ENCODE measurements around the gene UBE2H. TPM values are rescaled to one million over a fixed set of nuclear protein-coding genes. Genes with fewer than 3 reads are reported as not detected.

Gene UBE2H
- total and polyA plus RNA-seq, 10 of the 15 experiments (the other 5 are each of a cell fraction or from before 2014, with no cell fraction given), result 15.6 to 75.5 (median 32.8) TPM

- no peak for TF ChIP-seq CEBPZ (IDR thresholded peaks at IDR 0.05; ENCODE audit: low read depth, low read length)
- no peak for TF ChIP-seq WRNIP1 (IDR thresholded peaks at IDR 0.05; ENCODE audit: borderline replicate concordance, low read depth, low read length)
- TF ChIP-seq JUNB (IDR thresholded peaks at IDR 0.05), result no peak
- no peak for TF ChIP-seq MTA2 (IDR thresholded peaks at IDR 0.05; ENCODE audit: low read depth)
- TF ChIP-seq BHLHE40 (IDR thresholded peaks at IDR 0.05; ENCODE audit: borderline replicate concordance in 1 of 2, low read depth in 2 of 2, low read length in 1 of 2), result 0 out of 4 replicates have a peak, but pooled peaks of 1 of the 2 experiments have one; percentile 17
- TF ChIP-seq MYC (IDR thresholded peaks at IDR 0.05; ENCODE audit: insufficient read depth, insufficient read length, insufficient replicate concordance, low read length, severe bottlenecking), result no peak
- TF ChIP-seq RFX5 (IDR thresholded peaks at IDR 0.05; ENCODE audit: low read depth, low read length), result peak; percentile 97
- TF ChIP-seq ATF7 (IDR thresholded peaks at IDR 0.05; ENCODE audit: low read depth), result no peak; the same call in 1 of the 2 replicates
- TF ChIP-seq ZNF622 (IDR thresholded peaks at IDR 0.05), result no peak
- TF ChIP-seq PML (IDR thresholded peaks at IDR 0.05; ENCODE audit: low read length), result 0 out of 2 replicates have a peak, but pooled peaks have one; percentile 55
- no peak for TF ChIP-seq BACH1 (IDR thresholded peaks at IDR 0.05; ENCODE audit: borderline replicate concordance)
- TF ChIP-seq RELB (IDR thresholded peaks at IDR 0.05; ENCODE audit: low read depth), result no peak
- no peak for TF ChIP-seq ZNF207 (IDR thresholded peaks at IDR 0.05; ENCODE audit: borderline replicate concordance)
- no peak for TF ChIP-seq RELA (IDR thresholded peaks at IDR 0.05; ENCODE audit: borderline replicate concordance, partially characterized antibody)
- TF ChIP-seq GABPA (IDR thresholded peaks at IDR 0.05; ENCODE audit: low read depth), result no peak
- no peak for TF ChIP-seq REST (IDR thresholded peaks at IDR 0.05; ENCODE audit: low read depth, low read length)
- TF ChIP-seq CEBPB (IDR thresholded peaks at IDR 0.05; ENCODE audit: borderline replicate concordance in 1 of 2, low read depth in 2 of 2, low read length in 2 of 2), result peak in 1 of 2 experiments; percentile 28; a peak in 1 of 4 replicates
- TF ChIP-seq MEF2A (IDR thresholded peaks at IDR 0.05; ENCODE audit: insufficient read depth, low read depth, low read length), result 0 out of 2 replicates have a peak, but pooled peaks have one; percentile 46
Observed at GRCh38 chr7:129948877-129949291, 3.9 kb downstream of the UBE2H start (continued).

All from GM12878 (cell line).